SK-N-SH (cell line): ENCODE data around the gene ZNF32. TPM values are rescaled to one million over a fixed set of nuclear protein-coding genes. Genes with fewer than 3 reads are reported as not detected.

Source experiments
- CTCF ChIA-PET: fragments of 300-600, 350-600 bp; formaldehyde crosslinking; extraction: SDS; loops from one replicate; lab custom pipeline; 2021; lab: Yijun Ruan, JAX
- POLR2A ChIA-PET: fragments of 350-600 bp; sonication (Branson Sonifier 250); formaldehyde crosslinking; extraction: SDS; loops from one replicate; lab custom pipeline; 2020; ENCODE audit warnings: antibody characterized with exemption, inconsistent platforms; lab: Yijun Ruan, JAX
- DNase-seq: peaks from one replicate; pipeline ENCODE4 v3.0.0; 2012
- H2AFZ ChIP-seq: fragments of 200-600 bp; sonication (generic); 2 replicates; pipeline ENCODE4 v1.8.1; 2016; ENCODE audit warnings: antibody characterized with exemption, mild to moderate bottlenecking, low read depth
- H3F3A ChIP-seq: fragments of 200-600 bp; sonication (generic); replicated peaks from 2 replicates; pipeline ENCODE3; 2016; ENCODE audit warnings: antibody characterized with exemption, mild to moderate bottlenecking; ENCODE audit not compliant: insufficient read depth
- H3K27ac ChIP-seq, 2 experiments: fragments of 200-500 bp in 1 of 2; fragments of 200-600 bp in 1 of 2; sonication (Bioruptor generic) in 1 of 2; sonication (generic), shearing (Covaris generic) in 1 of 2; 2 replicates each; pipeline versions ENCODE4 v1.5.1 to v1.6.1; 2014 to 2016; ENCODE audit warnings: low read depth in 2 of 2, inconsistent platforms in 1 of 2, low read length in 1 of 2, mild to moderate bottlenecking in 1 of 2, mixed read lengths in 1 of 2
- H3K27me3 ChIP-seq: fragments of 200-600 bp; sonication (generic), shearing (Covaris generic); 2 replicates; pipeline ENCODE4 v1.6.1; 2016; ENCODE audit warnings: mixed run types; ENCODE audit not compliant: insufficient read depth
- H3K36me3 ChIP-seq, 2 experiments: fragments of 200-500 bp in 1 of 2; fragments of 200-600 bp in 1 of 2; sonication (Bioruptor generic) in 1 of 2; sonication (generic) in 1 of 2; replicated peaks in 1 of 2; 2 replicates each; pipeline versions ENCODE3 to v1.5.1; 2014 to 2016; ENCODE audit warnings: low read length in 1 of 2, mild to moderate bottlenecking in 1 of 2; ENCODE audit not compliant: insufficient read depth in 2 of 2, control insufficient read depth in 1 of 2
- H3K4me1 ChIP-seq, 2 experiments: fragments of 200-500 bp in 1 of 2; fragments of 200-600 bp in 1 of 2; sonication (Bioruptor generic) in 1 of 2; sonication (generic), shearing (Covaris generic) in 1 of 2; 2 replicates each; pipeline versions ENCODE4 v1.5.1 to v1.6.1; 2014 to 2016; ENCODE audit warnings: low read depth in 1 of 2, low read length in 1 of 2, mixed run types in 1 of 2; ENCODE audit not compliant: insufficient read depth in 2 of 2, control insufficient read depth in 1 of 2
- H3K4me2 ChIP-seq: fragments of 200-600 bp; sonication (generic), shearing (Covaris generic); 2 replicates; pipeline ENCODE4 v1.6.1; 2017; ENCODE audit warnings: mixed run types
- H3K4me3 ChIP-seq, 2 experiments: fragments of 200-500 bp in 1 of 2; fragments of 200-600 bp in 1 of 2; sonication (Bioruptor generic) in 1 of 2; sonication (generic), shearing (Covaris generic) in 1 of 2; 2 replicates each; pipeline versions ENCODE4 v1.5.1 to v1.8.1; 2014 to 2016; ENCODE audit warnings: low read depth in 2 of 2, inconsistent platforms in 1 of 2, low read length in 1 of 2, mild to moderate bottlenecking in 1 of 2, mixed read lengths in 1 of 2, moderate library complexity in 1 of 2
- H3K79me2 ChIP-seq: fragments of 200-600 bp; sonication (generic); 2 replicates; pipeline ENCODE4 v1.8.1; 2017; ENCODE audit warnings: mild to moderate bottlenecking; ENCODE audit not compliant: insufficient read depth
- H3K9ac ChIP-seq: fragments of 200-600 bp; sonication (generic); 2 replicates; pipeline ENCODE4 v1.6.1; 2017; ENCODE audit warnings: mixed run types
- H3K9me2 ChIP-seq: fragments of 200-600 bp; sonication (generic); 2 replicates; pipeline ENCODE4 v1.6.1; 2017; ENCODE audit warnings: mixed run types
- H3K9me3 ChIP-seq: fragments of 200-600 bp; sonication (generic); 2 replicates; pipeline ENCODE4 v1.6.1; 2017; ENCODE audit warnings: mixed run types, mild to moderate bottlenecking, moderate library complexity
- H4K20me1 ChIP-seq: fragments of 200-600 bp; sonication (generic); 2 replicates; pipeline ENCODE4 v1.6.1; 2017; ENCODE audit warnings: mild to moderate bottlenecking, mixed run types; ENCODE audit not compliant: insufficient read depth
- CHD2 ChIP-seq: fragments of 150-350 bp; IDR thresholded peaks from 2 replicates; pipeline ENCODE4 v1.6.1; 2018; ENCODE audit warnings: low read length; ENCODE audit not compliant: partially characterized antibody
- ELF1 ChIP-seq: IDR thresholded peaks from 2 replicates; pipeline ENCODE4 v1.4.0; 2012
- EP300 ChIP-seq, 2 experiments: IDR thresholded peaks; 2 replicates each; pipeline versions ENCODE4 v1.4.0 to v1.6.1; 2012; ENCODE audit warnings: borderline replicate concordance in 1 of 2, low read depth in 1 of 2, low read length in 1 of 2
- FOXJ3 ChIP-seq: sonication (generic); formaldehyde crosslinking; IDR thresholded peaks from 2 replicates; pipeline ENCODE4 v1.5.1; 2020; ENCODE audit warnings: mild to moderate bottlenecking, missing genetic modification reagents
- GATA2 ChIP-seq: sonication (generic); formaldehyde crosslinking; IDR thresholded peaks from 2 replicates; pipeline ENCODE4 v1.5.0; 2020; ENCODE audit warnings: mild to moderate bottlenecking, missing genetic modification reagents
- MXI1 ChIP-seq: IDR thresholded peaks from 2 replicates; pipeline ENCODE4 v1.6.1; 2012; ENCODE audit warnings: mild to moderate bottlenecking, low read depth, low read length, improper control_type of control experiment
- NFIC ChIP-seq: IDR thresholded peaks from 2 replicates; pipeline ENCODE4 v1.4.0; 2012; ENCODE audit warnings: borderline replicate concordance
- NRF1 ChIP-seq: IDR thresholded peaks from 2 replicates; pipeline ENCODE4 v1.6.1; 2012; ENCODE audit warnings: low read depth, mild to moderate bottlenecking, low read length
- PBX3 ChIP-seq: IDR thresholded peaks from 2 replicates; pipeline ENCODE4; 2012
- POLR2AphosphoS5 ChIP-seq: IDR thresholded peaks from 2 replicates; pipeline ENCODE4 v1.6.1; 2012; ENCODE audit warnings: low read depth, low read length
- RAD21 ChIP-seq: IDR thresholded peaks from 2 replicates; pipeline ENCODE4 v1.6.1; 2012; ENCODE audit warnings: mild to moderate bottlenecking, low read length
- RCOR1 ChIP-seq: fragments of 150-350 bp; IDR thresholded peaks from 2 replicates; pipeline ENCODE4 v1.6.1; 2017; ENCODE audit warnings: antibody characterized with exemption, low read length
- RFX5 ChIP-seq: IDR thresholded peaks from 2 replicates; pipeline ENCODE4 v1.6.1; 2012; ENCODE audit warnings: mild to moderate bottlenecking, improper control_type of control experiment, low read length
- TAF1 ChIP-seq: IDR thresholded peaks from 2 replicates; pipeline ENCODE4 v1.6.1; 2012; ENCODE audit warnings: low read depth, mild to moderate bottlenecking, low read length, moderate library complexity, borderline replicate concordance
- WGBS: methylation state at CpG from one replicate; pipeline ENCODE4 v1.1.6; 2017; ENCODE audit warnings: low lambda C conversion rate; 5-methylcytosine and 5-hydroxymethylcytosine counted together
- polyA plus RNA-seq, 3 experiments: library from polyadenylated mRNA; depleted of rRNA; stranded (reverse); fragments of >200 nt; gene quantifications; 2 replicates each; pipeline ENCODE4 v1.2.3, GENCODE V29; 2012
- TF ChIP-seq, protein P1 (sequence below): fragments of 150-350 bp; IDR thresholded peaks from 2 replicates; pipeline ENCODE4 v1.6.1; 2016; ENCODE audit warnings: mild to moderate bottlenecking, low read depth, low read length
- TF ChIP-seq, protein P2 (sequence below): fragments of 200-600 bp; sonication (generic); IDR thresholded peaks from 2 replicates; pipeline ENCODE4 v1.6.1; 2017; ENCODE audit warnings: antibody characterized with exemption, mild to moderate bottlenecking, moderate library complexity
- TF ChIP-seq, protein P3 (sequence below): IDR thresholded peaks from 2 replicates; pipeline ENCODE4 v1.4.0; 2012; ENCODE audit warnings: low read depth, borderline replicate concordance

Gene ZNF32
- polyA plus RNA-seq, 1 of the 3 experiments (the other 2 are of a cell fraction) = 27.2 TPM

GRCh38 chr10:43598446-43598845, 50.2 kb downstream of the ZNF32 start:
- no peaks in the 10 kb centered on the region for H3K79me2 ChIP-seq
- WGBS = 18% methylated on average over 2 of the region's 2 CpGs
- no peaks in the 10 kb centered on the region for H3F3A ChIP-seq
- no peak overlapping the region for H3K9ac ChIP-seq
- ChIA-PET CTCF (no interaction called here), POLR2A (no interaction called here)
- no peaks in the 10 kb centered on the region for H3K36me3 ChIP-seq
- no peaks in the 10 kb centered on the region for H3K9me2 ChIP-seq
- no peak overlapping the region for H3K27ac ChIP-seq
- no peaks in the 10 kb centered on the region; the same call in 1 of the 2 replicates for H3K27me3 ChIP-seq
- H3K9me3 ChIP-seq = no peaks in the 10 kb centered on the region
- H3K4me3 ChIP-seq = no peak overlapping the region
- TF ChIP-seq NFIC (peak; percentile 29; the same call in 1 of the 2 replicates), EP300 (IDR thresholded peaks at IDR 0.05; ENCODE audit: borderline replicate concordance in 1 of 2, low read depth in 1 of 2, low read length in 1 of 2) (no peak), PBX3 (no peak)
- H4K20me1 ChIP-seq = no peaks in the 10 kb centered on the region
- H2AFZ ChIP-seq = no peak overlapping the region
- DNase-seq = no peak
- H3K4me1 ChIP-seq = peaks cover 0 to 4% of the 10 kb centered on the region in 2 experiments; a peak in 1 of 4 replicates
- H3K4me2 ChIP-seq = no peak overlapping the region

DNA sequence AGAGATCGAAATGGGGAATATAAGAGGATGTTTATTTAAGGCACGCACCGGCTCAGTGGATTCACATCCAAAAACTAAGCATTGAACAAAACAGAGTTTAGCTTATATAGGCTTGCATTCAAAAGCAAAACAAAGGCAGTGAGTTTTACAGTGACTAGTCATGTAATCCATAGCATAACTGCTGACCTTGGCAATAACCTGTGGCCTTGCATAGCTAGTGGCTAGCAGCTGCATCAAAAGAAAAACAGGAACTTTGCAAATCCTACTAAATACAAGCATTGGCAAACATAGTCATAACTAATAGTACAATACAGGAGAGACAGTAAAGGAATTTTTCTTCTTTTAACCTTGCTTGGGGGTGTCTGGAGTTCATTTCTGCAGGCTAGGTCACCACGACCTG, 52.1 kb downstream of the ZNF32 start:
- H3K9ac ChIP-seq = no peak overlapping the region
- TF ChIP-seq TAF1 (no peak), RFX5 (no peak)
- TF ChIP-seq, all 33 proteins: peak for 0
- Histone ChIP-seq H3K27ac (no peak overlapping the region), H3K79me2 (no peaks in the 10 kb centered on the region), H3K36me3 (no peaks in the 10 kb centered on the region), H3F3A (no peaks in the 10 kb centered on the region), H3K27me3 (no peaks in the 10 kb centered on the region), H3K4me3 (no peak overlapping the region), H2AFZ (no peak overlapping the region), H3K9me3 (no peaks in the 10 kb centered on the region), H3K4me2 (no peak overlapping the region), H3K4me1 (peaks cover 0 to 4% of the 10 kb centered on the region in 2 experiments; a peak in 1 of 4 replicates), H3K9me2 (no peaks in the 10 kb centered on the region), H4K20me1 (no peaks in the 10 kb centered on the region)
- ChIA-PET POLR2A (no interaction called here), CTCF (no interaction called here)
- 77% methylated on average over 4 of the region's 4 CpGs for WGBS
- DNase-seq = no peak

GRCh38 chr10:43595739-43596298, 52.9 kb downstream of the ZNF32 start:
- 74% methylated on average over 7 of the region's 7 CpGs for WGBS
- H3K9ac ChIP-seq = no peak overlapping the region
- H3K36me3 ChIP-seq = no peaks in the 10 kb centered on the region
- peaks cover 0 to 4% of the 10 kb centered on the region in 2 experiments; a peak in 1 of 4 replicates for H3K4me1 ChIP-seq
- ChIA-PET CTCF (interaction anchor here (1.4 kb wide), 1 partner anchor 22 kb away, joined by 3 read pairs; the partner anchor contains the start of gene ZNF239), POLR2A (no interaction called here)
- H3K27me3 ChIP-seq = no peaks in the 10 kb centered on the region
- H3K27ac ChIP-seq = no peak overlapping the region
- no peaks in the 10 kb centered on the region for H3K9me2 ChIP-seq
- H4K20me1 ChIP-seq = no peaks in the 10 kb centered on the region
- DNase-seq = no peak
- H3K4me2 ChIP-seq = 0 out of 2 replicates have a peak overlapping the region, but pooled peaks have one; percentile 5
- no peaks in the 10 kb centered on the region for H3K79me2 ChIP-seq
- H3F3A ChIP-seq = no peaks in the 10 kb centered on the region
- H3K4me3 ChIP-seq = no peak overlapping the region
- H3K9me3 ChIP-seq = no peaks in the 10 kb centered on the region
- no peak overlapping the region for H2AFZ ChIP-seq
- TF ChIP-seq ELF1 (no peak), GATA2 (CRISPR knock-in tag) (no peak), RCOR1 (no peak), RAD21 (no peak), RFX5 (no peak), NRF1 (no peak), MXI1 (no peak), CHD2 (no peak), FOXJ3 (CRISPR knock-in tag) (no peak), POLR2AphosphoS5 (no peak)
- TF ChIP-seq, protein P1, sequence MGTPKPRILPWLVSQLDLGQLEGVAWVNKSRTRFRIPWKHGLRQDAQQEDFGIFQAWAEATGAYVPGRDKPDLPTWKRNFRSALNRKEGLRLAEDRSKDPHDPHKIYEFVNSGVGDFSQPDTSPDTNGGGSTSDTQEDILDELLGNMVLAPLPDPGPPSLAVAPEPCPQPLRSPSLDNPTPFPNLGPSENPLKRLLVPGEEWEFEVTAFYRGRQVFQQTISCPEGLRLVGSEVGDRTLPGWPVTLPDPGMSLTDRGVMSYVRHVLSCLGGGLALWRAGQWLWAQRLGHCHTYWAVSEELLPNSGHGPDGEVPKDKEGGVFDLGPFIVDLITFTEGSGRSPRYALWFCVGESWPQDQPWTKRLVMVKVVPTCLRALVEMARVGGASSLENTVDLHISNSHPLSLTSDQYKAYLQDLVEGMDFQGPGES = no peak
- TF ChIP-seq, protein P2, sequence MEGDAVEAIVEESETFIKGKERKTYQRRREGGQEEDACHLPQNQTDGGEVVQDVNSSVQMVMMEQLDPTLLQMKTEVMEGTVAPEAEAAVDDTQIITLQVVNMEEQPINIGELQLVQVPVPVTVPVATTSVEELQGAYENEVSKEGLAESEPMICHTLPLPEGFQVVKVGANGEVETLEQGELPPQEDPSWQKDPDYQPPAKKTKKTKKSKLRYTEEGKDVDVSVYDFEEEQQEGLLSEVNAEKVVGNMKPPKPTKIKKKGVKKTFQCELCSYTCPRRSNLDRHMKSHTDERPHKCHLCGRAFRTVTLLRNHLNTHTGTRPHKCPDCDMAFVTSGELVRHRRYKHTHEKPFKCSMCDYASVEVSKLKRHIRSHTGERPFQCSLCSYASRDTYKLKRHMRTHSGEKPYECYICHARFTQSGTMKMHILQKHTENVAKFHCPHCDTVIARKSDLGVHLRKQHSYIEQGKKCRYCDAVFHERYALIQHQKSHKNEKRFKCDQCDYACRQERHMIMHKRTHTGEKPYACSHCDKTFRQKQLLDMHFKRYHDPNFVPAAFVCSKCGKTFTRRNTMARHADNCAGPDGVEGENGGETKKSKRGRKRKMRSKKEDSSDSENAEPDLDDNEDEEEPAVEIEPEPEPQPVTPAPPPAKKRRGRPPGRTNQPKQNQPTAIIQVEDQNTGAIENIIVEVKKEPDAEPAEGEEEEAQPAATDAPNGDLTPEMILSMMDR = no peak
- TF ChIP-seq, protein P3, sequence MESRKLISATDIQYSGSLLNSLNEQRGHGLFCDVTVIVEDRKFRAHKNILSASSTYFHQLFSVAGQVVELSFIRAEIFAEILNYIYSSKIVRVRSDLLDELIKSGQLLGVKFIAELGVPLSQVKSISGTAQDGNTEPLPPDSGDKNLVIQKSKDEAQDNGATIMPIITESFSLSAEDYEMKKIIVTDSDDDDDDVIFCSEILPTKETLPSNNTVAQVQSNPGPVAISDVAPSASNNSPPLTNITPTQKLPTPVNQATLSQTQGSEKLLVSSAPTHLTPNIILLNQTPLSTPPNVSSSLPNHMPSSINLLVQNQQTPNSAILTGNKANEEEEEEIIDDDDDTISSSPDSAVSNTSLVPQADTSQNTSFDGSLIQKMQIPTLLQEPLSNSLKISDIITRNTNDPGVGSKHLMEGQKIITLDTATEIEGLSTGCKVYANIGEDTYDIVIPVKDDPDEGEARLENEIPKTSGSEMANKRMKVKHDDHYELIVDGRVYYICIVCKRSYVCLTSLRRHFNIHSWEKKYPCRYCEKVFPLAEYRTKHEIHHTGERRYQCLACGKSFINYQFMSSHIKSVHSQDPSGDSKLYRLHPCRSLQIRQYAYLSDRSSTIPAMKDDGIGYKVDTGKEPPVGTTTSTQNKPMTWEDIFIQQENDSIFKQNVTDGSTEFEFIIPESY = no peak
